ENCODE data around the gene FAM151A.

The FAM151A gene

DNA sequence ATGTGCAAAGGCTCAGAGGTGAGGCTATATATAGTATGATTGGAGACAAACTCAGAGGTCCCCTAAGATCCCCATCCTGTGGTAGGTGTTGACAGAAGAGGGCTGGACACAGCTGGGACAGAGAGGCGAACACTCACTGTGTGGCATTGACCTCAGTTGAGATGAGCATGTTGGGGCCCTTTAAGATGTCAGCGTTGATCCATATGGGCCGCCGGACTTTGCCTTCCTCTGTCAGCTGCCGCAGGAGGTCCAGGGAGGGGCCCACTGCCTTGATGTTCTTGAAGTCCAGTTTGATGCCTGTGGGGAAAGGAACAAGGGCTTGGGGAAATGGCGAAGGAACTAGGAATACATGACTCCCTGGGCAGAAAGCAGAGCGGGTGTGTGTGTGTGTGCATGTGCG lies 8.8 kb downstream of the FAM151A start:
- TF ChIP-seq, protein P1, sequence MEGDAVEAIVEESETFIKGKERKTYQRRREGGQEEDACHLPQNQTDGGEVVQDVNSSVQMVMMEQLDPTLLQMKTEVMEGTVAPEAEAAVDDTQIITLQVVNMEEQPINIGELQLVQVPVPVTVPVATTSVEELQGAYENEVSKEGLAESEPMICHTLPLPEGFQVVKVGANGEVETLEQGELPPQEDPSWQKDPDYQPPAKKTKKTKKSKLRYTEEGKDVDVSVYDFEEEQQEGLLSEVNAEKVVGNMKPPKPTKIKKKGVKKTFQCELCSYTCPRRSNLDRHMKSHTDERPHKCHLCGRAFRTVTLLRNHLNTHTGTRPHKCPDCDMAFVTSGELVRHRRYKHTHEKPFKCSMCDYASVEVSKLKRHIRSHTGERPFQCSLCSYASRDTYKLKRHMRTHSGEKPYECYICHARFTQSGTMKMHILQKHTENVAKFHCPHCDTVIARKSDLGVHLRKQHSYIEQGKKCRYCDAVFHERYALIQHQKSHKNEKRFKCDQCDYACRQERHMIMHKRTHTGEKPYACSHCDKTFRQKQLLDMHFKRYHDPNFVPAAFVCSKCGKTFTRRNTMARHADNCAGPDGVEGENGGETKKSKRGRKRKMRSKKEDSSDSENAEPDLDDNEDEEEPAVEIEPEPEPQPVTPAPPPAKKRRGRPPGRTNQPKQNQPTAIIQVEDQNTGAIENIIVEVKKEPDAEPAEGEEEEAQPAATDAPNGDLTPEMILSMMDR (IDR thresholded peaks at IDR 0.05; ENCODE audit: insufficient read depth, low read length, poor library complexity, severe bottlenecking), result no peak
- no peak for TF ChIP-seq EZH2phosphoT487 (conservative IDR thresholded peaks at IDR 0.05; ENCODE audit: low read length)
- Histone ChIP-seq H3K79me2 (ENCODE audit: insufficient read depth, low read length) (no peaks in the 10 kb centered on the region), H3F3A (ENCODE audit: insufficient read depth) (no peaks in the 10 kb centered on the region), H3K4me2 (ENCODE audit: low read depth, low read length, poor library complexity, severe bottlenecking) (no peak overlapping the region), H3K9me3 (ENCODE audit: insufficient read depth, low read length) (no peaks in the 10 kb centered on the region), H4K20me1 (ENCODE audit: low read depth, low read length) (no peaks in the 10 kb centered on the region), H2AFZ (ENCODE audit: low read depth, low read length, severe bottlenecking) (no peak overlapping the region), H3K4me3 (ENCODE audit: insufficient read depth, low read length, poor library complexity, severe bottlenecking) (no peak overlapping the region), H3K9me2 (replicated peaks; ENCODE audit: insufficient read depth, low read length) (no peaks in the 10 kb centered on the region), H3K27me3 (ENCODE audit: low read length) (no peaks in the 10 kb centered on the region), H3K9ac (ENCODE audit: low read length) (no peak overlapping the region), H3K27ac (ENCODE audit: low read depth, low read length) (no peak overlapping the region), H3K36me3 (ENCODE audit: low read length) (no peaks in the 10 kb centered on the region)

DNA sequence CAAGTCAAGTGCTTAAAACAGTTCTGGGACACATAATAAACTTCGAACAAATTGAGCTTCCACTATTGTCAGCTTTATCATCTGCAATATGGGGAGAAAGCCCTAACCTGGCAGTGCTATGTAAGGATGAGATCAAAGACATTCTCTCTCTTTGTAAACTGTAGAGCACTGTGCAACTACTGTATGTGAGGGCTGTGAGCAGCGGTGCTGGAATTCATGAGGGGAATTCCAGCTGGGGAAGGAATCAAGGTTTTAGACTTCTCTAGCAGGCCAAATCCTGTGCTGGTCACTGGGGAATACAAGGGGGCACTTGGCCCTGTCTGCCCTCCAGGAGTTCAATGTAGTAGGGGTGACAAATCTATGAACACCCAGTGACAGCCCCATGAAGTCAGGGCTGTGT lies 9.3 kb downstream of the FAM151A start:
- no peaks in the 10 kb centered on the region for H3K79me2 ChIP-seq (ENCODE audit: insufficient read depth, low read length)
- no peak for TF ChIP-seq EZH2phosphoT487 (conservative IDR thresholded peaks at IDR 0.05; ENCODE audit: low read length)
- TF ChIP-seq, protein P1 (IDR thresholded peaks at IDR 0.05; ENCODE audit: insufficient read depth, low read length, poor library complexity, severe bottlenecking), result no peak
- no peaks in the 10 kb centered on the region for H4K20me1 ChIP-seq (ENCODE audit: low read depth, low read length)
- no peak overlapping the region for H3K27ac ChIP-seq (ENCODE audit: low read depth, low read length)
- H3K9me2 ChIP-seq (replicated peaks; ENCODE audit: insufficient read depth, low read length), result no peaks in the 10 kb centered on the region
- H2AFZ ChIP-seq (ENCODE audit: low read depth, low read length, severe bottlenecking), result no peak overlapping the region
- no peaks in the 10 kb centered on the region for H3K36me3 ChIP-seq (ENCODE audit: low read length)
- no peaks in the 10 kb centered on the region for H3K27me3 ChIP-seq (ENCODE audit: low read length)
- no peak overlapping the region for H3K9ac ChIP-seq (ENCODE audit: low read length)
- no peaks in the 10 kb centered on the region for H3K9me3 ChIP-seq (ENCODE audit: insufficient read depth, low read length)
- no peak overlapping the region for H3K4me2 ChIP-seq (ENCODE audit: low read depth, low read length, poor library complexity, severe bottlenecking)
- no peak overlapping the region for H3K4me3 ChIP-seq (ENCODE audit: insufficient read depth, low read length, poor library complexity, severe bottlenecking)
- no peaks in the 10 kb centered on the region for H3F3A ChIP-seq (ENCODE audit: insufficient read depth)

DNA sequence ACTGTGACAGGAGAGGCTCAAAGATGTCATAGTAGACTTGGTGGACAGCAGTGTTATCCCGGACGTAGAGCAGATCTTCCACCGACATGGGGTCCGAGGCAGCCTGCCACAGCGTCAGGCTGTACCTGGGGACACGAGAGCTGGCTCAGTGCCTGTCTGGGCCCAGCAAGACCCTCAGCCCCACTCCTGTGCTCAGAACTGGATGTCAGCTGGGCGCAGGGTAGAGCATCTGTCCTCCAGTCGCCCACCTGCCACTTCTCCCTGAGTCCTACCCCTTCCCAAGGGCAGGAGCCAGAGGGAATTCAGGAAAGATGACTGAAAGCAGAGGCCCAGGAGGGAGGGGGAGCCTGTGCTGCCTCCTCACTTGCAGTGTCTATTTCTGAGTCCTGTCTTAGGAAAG lies 11.7 kb downstream of the FAM151A start:
- H3K9me3 ChIP-seq (ENCODE audit: insufficient read depth, low read length), result no peaks in the 10 kb centered on the region
- H3K9me2 ChIP-seq (replicated peaks; ENCODE audit: insufficient read depth, low read length), result no peaks in the 10 kb centered on the region
- no peaks in the 10 kb centered on the region for H3F3A ChIP-seq (ENCODE audit: insufficient read depth)
- no peaks in the 10 kb centered on the region for H4K20me1 ChIP-seq (ENCODE audit: low read depth, low read length)
- H3K27me3 ChIP-seq (ENCODE audit: low read length), result no peaks in the 10 kb centered on the region
- no peak overlapping the region for H3K4me2 ChIP-seq (ENCODE audit: low read depth, low read length, poor library complexity, severe bottlenecking)
- no peaks in the 10 kb centered on the region for H3K36me3 ChIP-seq (ENCODE audit: low read length)
- H3K4me3 ChIP-seq (ENCODE audit: insufficient read depth, low read length, poor library complexity, severe bottlenecking), result no peak overlapping the region
- no peak overlapping the region for H3K9ac ChIP-seq (ENCODE audit: low read length)
- no peak overlapping the region for H2AFZ ChIP-seq (ENCODE audit: low read depth, low read length, severe bottlenecking)
- TF ChIP-seq EZH2phosphoT487 (conservative IDR thresholded peaks at IDR 0.05; ENCODE audit: low read length), result no peak
- TF ChIP-seq, protein P1 (IDR thresholded peaks at IDR 0.05; ENCODE audit: insufficient read depth, low read length, poor library complexity, severe bottlenecking), result no peak
- no peak overlapping the region for H3K27ac ChIP-seq (ENCODE audit: low read depth, low read length)
- no peaks in the 10 kb centered on the region for H3K79me2 ChIP-seq (ENCODE audit: insufficient read depth, low read length)
